ENCODE data around the gene EZR.

DNA sequence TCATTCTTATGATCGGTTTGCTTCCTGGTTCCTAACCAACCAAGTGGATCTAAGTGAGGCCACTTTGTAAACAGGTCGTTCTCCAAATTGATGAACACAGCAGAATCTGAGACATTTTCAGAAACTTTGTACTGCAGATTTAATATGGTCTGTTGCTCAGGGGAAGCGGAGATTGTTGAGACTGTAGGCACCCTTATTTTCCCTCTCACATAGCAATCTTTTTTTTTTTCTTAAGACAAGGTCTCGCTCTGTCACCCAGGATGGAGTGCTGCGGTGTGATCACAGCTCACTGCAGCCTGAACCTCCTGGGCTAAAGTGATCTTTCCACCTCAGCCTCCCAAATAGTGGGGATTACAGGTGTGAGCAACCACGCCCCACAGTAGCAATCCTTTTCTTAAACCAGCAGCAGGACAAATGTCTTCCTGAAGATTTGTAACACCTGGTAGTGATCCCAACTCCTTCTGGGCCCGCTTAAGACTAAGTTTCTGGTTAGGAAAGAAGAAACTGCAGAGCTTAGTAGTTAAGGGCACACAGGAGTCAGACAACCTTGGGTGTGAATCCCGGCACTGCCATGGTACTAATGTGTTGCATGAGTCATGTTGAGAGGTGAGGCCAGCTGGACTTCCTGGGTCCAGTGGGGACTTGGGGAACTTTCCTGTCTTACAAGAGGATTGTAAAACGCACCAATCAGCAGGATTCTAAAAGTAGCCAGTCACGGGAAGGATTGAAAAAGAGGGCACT lies 48.4 kb upstream of the EZR start:
- TF ChIP-seq, protein P1, sequence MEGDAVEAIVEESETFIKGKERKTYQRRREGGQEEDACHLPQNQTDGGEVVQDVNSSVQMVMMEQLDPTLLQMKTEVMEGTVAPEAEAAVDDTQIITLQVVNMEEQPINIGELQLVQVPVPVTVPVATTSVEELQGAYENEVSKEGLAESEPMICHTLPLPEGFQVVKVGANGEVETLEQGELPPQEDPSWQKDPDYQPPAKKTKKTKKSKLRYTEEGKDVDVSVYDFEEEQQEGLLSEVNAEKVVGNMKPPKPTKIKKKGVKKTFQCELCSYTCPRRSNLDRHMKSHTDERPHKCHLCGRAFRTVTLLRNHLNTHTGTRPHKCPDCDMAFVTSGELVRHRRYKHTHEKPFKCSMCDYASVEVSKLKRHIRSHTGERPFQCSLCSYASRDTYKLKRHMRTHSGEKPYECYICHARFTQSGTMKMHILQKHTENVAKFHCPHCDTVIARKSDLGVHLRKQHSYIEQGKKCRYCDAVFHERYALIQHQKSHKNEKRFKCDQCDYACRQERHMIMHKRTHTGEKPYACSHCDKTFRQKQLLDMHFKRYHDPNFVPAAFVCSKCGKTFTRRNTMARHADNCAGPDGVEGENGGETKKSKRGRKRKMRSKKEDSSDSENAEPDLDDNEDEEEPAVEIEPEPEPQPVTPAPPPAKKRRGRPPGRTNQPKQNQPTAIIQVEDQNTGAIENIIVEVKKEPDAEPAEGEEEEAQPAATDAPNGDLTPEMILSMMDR (IDR thresholded peaks at IDR 0.05): no peak
- TF ChIP-seq POLR2A (IDR thresholded peaks at IDR 0.05): no peak
